CD4-positive, alpha-beta T cell (primary cell): ENCODE measurements around the gene BRD3. TPM values are rescaled to one million over a fixed set of nuclear protein-coding genes. Genes with fewer than 3 reads are reported as not detected.

Experiments
- ATAC-seq: fragments of 200-7000 bp; cut with Tn5 transposase; one replicate; pipeline ENCODE4 v1.10.0; 2022; ENCODE audit warnings: mild to moderate bottlenecking; ENCODE audit not compliant: poor library complexity
- CTCF ChIA-PET: fragments of 350-600 bp; sonication (Branson Sonifier 250); formaldehyde crosslinking; loops from one replicate; lab custom pipeline; 2021; ENCODE audit warnings: antibody characterized with exemption, inconsistent platforms; lab: Charles Lee
- POLR2A ChIA-PET: fragments of 350-600 bp; sonication (Branson Sonifier 250); formaldehyde crosslinking; loops from one replicate; lab custom pipeline; 2021; ENCODE audit warnings: antibody characterized with exemption, inconsistent platforms; lab: Charles Lee
- DNase-seq, 14 experiments: peaks; one replicate each; pipeline ENCODE4 v3.0.0-alpha.2; 2013 to 2020; ENCODE audit warnings: mixed read lengths in 2 of 14
- H3K27ac ChIP-seq, 2 donors: one replicate each; pipeline versions ENCODE4 v1.5.1 to v1.7.0; 2013; ENCODE audit warnings: low read length in 2 of 2, low read depth in 1 of 2, mild to moderate bottlenecking in 1 of 2
- H3K27me3 ChIP-seq, 2 experiments: 1 replicate in 1 of 2; 2 replicates in 1 of 2; pipeline versions ENCODE4 v1.6.1 to v1.7.0; 2013; ENCODE audit warnings: low read length in 2 of 2, control low read depth in 1 of 2, mild to moderate bottlenecking in 1 of 2, moderate library complexity in 1 of 2; ENCODE audit not compliant: insufficient read depth in 2 of 2, control insufficient read depth in 1 of 2
- H3K36me3 ChIP-seq: one replicate; pipeline ENCODE4 v1.6.1; 2013; ENCODE audit warnings: low read length, control low read depth; ENCODE audit not compliant: insufficient read depth
- H3K4me1 ChIP-seq: one replicate; pipeline ENCODE4 v1.6.1; 2013; ENCODE audit warnings: low read length, control low read depth; ENCODE audit not compliant: insufficient read depth
- H3K4me3 ChIP-seq: one replicate; pipeline ENCODE4 v1.5.1; 2013; ENCODE audit warnings: mild to moderate bottlenecking, low read length, moderate library complexity
- H3K9me3 ChIP-seq, 2 experiments: 1 replicate in 1 of 2; 2 replicates in 1 of 2; pipeline versions ENCODE4 v1.6.1 to v1.7.0; 2013; ENCODE audit warnings: low read length in 2 of 2, mild to moderate bottlenecking in 2 of 2, control low read depth in 1 of 2, moderate library complexity in 1 of 2; ENCODE audit not compliant: control insufficient read depth in 1 of 2, insufficient read depth in 1 of 2
- H3K27ac Mint-ChIP-seq: one replicate; pipeline ENCODE4 v1.8.0; 2020; ENCODE audit warnings: mixed read lengths
- H3K27me3 Mint-ChIP-seq: one replicate; pipeline ENCODE4 v1.8.0; 2021; ENCODE audit warnings: mixed read lengths
- H3K36me3 Mint-ChIP-seq: one replicate; pipeline ENCODE4 v1.8.0; 2021; ENCODE audit warnings: low read depth, mixed read lengths
- H3K4me1 Mint-ChIP-seq: one replicate; pipeline ENCODE4 v1.8.0; 2021; ENCODE audit warnings: low read depth, mixed read lengths
- H3K4me3 Mint-ChIP-seq: one replicate; pipeline ENCODE4 v1.8.0; 2020; ENCODE audit warnings: mild to moderate bottlenecking, mixed read lengths
- H3K9me3 Mint-ChIP-seq: one replicate; pipeline ENCODE4 v1.8.0; 2020; ENCODE audit warnings: mixed read lengths
- intact Hi-C, 2 experiments: fragments of 100-400 bp; cut with DNase I in 1 of 2; cut with micrococcal nuclease in 1 of 2; formaldehyde crosslinking; loops; one replicate each; pipeline versions ENCODE4 v1.15.1 to v1.9.0; 2023 to 2025; cut with DNase I, micrococcal nuclease
- total RNA-seq, 174 experiments: library from RNA in 2 of 174; stranded (reverse) in 2 of 174; gene quantifications; one replicate each; pipeline ENCODE4 v1.2.3 and lab custom pipeline; 2021 to 2026
- TF ChIP-seq, protein P1 (sequence below): fragments of 200-600 bp; IDR thresholded peaks from one replicate; pipeline ENCODE4 v1.8.0; 2022; ENCODE audit warnings: antibody characterized with exemption, mild to moderate bottlenecking

The BRD3 gene
- total RNA-seq, 2 experiments from 2014 or later: 26.7 to 29.0 TPM

DNA sequence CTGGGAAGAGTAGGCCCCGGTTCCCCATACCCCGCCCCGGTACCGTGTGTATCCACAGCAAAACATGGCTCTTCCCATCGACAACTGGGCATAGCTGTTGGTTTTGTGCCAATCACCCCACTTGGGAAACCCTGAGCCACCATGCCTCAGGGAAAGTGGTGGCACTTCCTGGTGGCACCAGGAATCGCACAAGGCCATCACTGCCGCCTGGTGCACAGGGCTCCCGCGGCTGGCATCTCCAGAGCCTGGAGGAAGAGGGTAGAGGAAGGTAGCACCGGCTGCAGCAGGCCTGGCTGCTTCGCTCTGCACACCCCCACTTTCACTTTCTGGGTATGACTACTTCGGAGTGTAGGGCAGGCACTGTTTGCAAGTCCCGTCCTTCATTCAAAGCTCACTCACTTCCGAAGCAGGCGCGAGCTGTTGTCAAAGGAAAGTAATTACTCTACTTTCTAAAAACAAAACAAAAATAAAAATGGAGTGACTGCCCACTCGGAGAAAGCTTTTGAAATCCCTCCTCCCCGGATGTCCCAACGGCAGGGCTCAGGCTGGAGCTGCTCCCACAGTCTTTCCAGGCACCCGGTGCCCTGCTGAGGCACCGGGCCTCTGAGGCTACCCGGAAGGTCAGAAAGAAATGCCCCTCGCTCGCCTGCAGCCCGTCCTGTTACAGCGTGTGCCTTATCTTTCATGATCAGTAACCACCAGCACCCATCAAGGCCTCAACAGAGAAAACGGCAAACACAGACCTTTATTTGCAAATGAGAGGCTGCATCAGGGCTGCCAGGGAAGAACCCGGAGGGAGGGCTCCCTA, 2.0 kb downstream of the BRD3 start:
- Mint-ChIP-seq H3K4me3 (peak overlapping the region; percentile 95), H3K36me3 (peaks cover 16% of the 10 kb centered on the region), H3K27ac (peak overlapping the region; percentile 92), H3K27me3 (peaks cover 16% of the 10 kb centered on the region), H3K4me1 (peaks cover 49% of the 10 kb centered on the region), H3K9me3 (no peaks in the 10 kb centered on the region)
- intact Hi-C loops: loop anchor here in 1 of 2 experiments (2.0 to 10.0 kb wide), 2 partner anchors 263 to 1839 kb away; partner anchors contain the start of gene CAMSAP1
- ChIA-PET CTCF (interaction anchor here (1.1 kb wide), 1 partner anchor 40 kb away, joined by 3 read pairs; the partner anchor contains the start of gene BRD3OS), POLR2A (interaction anchor here (0.7 to 2.0 kb wide), 8 partner anchors 40 to 1035 kb away, joined by 3 to 10 read pairs (median 4); partner anchors contain the start of genes BRD3OS, GTF3C5, RNU6ATAC and WDR5)
- TF ChIP-seq, protein P1, sequence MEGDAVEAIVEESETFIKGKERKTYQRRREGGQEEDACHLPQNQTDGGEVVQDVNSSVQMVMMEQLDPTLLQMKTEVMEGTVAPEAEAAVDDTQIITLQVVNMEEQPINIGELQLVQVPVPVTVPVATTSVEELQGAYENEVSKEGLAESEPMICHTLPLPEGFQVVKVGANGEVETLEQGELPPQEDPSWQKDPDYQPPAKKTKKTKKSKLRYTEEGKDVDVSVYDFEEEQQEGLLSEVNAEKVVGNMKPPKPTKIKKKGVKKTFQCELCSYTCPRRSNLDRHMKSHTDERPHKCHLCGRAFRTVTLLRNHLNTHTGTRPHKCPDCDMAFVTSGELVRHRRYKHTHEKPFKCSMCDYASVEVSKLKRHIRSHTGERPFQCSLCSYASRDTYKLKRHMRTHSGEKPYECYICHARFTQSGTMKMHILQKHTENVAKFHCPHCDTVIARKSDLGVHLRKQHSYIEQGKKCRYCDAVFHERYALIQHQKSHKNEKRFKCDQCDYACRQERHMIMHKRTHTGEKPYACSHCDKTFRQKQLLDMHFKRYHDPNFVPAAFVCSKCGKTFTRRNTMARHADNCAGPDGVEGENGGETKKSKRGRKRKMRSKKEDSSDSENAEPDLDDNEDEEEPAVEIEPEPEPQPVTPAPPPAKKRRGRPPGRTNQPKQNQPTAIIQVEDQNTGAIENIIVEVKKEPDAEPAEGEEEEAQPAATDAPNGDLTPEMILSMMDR: no peak
- ATAC-seq: peak; percentile 21
- Histone ChIP-seq H3K36me3 (peaks cover 7% of the 10 kb centered on the region), H3K4me3 (peak overlapping the region; percentile 79), H3K27ac (peak overlapping the region; percentile 35 to 39), H3K9me3 (no peaks in the 10 kb centered on the region), H3K27me3 (peaks cover 9 to 13% of the 10 kb centered on the region in 2 experiments), H3K4me1 (peaks cover 70% of the 10 kb centered on the region)
- peak; percentile 22 to 76 (median 40) for DNase-seq

DNA sequence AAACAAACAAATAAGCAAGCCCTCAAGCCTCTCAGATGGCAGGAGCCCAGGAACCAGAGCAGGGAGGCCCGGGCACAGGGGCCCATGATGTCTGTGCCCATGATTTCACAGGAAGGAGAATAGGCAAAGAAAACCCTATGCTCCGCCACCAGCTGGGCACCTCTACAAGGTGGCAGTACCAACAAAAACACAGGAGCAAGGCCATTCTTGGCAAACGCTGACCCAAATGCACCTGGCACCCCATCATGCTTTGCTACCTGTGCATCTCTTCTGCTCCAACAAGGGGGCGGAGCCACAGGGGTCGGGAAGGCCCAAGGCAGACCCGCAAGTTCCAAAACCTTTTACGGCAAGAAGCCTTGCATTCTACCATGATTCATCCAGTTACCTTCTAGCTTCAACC, 3.1 kb downstream of the BRD3 start:
- peak in 2 of 14 experiments; percentile 25 to 30 for DNase-seq
- H3K27ac Mint-ChIP-seq: peak overlapping the region; percentile 92
- peaks cover 7% of the 10 kb centered on the region for H3K36me3 ChIP-seq
- ATAC-seq: no peak
- H3K27ac ChIP-seq: no peak overlapping the region
- no peaks in the 10 kb centered on the region for H3K9me3 ChIP-seq
- no peak overlapping the region for H3K4me3 ChIP-seq
- H3K9me3 Mint-ChIP-seq: no peaks in the 10 kb centered on the region
- TF ChIP-seq, protein P1: no peak
- ChIA-PET POLR2A (no interaction called here), CTCF (no interaction called here)
- peaks cover 58% of the 10 kb centered on the region for H3K4me1 Mint-ChIP-seq
- H3K4me3 Mint-ChIP-seq: peak overlapping the region; percentile 95
- peaks cover 81% of the 10 kb centered on the region for H3K4me1 ChIP-seq
- peaks cover 2 to 4% of the 10 kb centered on the region in 2 experiments for H3K27me3 ChIP-seq
- peaks cover 7% of the 10 kb centered on the region for H3K27me3 Mint-ChIP-seq
- intact Hi-C loops: loop anchor here in 1 of 2 experiments (10.0 kb wide), 1 partner anchor 1840 kb away; the partner anchor contains the start of gene CAMSAP1
- H3K36me3 Mint-ChIP-seq: peaks cover 16% of the 10 kb centered on the region

DNA sequence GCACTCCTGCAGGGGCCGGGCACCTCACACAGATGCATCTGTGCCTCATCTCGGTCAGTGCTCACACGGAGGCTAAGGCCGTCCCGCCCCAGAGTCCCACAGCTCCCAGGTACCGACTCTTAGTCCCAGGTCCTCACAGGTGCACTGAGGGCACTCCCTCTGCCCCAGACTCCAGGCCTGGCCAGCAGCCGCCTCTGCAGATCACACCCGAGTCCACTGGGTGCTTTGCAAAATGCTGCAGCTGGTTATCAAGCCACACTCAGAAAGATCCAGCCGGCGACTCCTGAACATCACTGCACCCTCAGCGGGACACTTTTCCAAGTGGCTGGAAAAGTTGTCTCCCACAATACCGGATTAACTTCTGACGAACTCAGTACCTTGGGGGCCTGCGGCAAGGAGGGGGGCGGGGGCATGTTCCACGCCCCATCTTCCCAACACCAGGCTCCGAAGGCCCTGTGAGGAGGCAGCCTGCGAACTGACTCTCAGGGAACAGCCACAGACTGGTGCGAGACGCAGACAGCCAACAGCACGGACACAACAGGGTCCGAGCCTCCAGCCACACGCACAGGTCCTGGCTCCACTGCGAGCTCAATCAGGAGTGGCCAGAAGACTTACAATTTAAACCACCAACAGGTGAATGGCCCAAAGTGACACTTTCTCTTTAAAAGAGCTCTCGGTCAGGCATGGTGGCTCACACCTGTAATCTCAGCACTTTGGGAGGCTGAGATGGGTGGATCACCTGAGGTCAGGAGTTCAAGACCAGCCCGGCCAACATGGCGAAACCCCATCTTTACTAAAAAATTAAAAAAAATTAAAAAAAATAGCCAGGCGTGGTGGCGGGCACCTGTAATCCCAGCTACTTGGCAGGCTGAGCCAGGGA, 4.0 kb downstream of the BRD3 start:
- H3K9me3 Mint-ChIP-seq: no peaks in the 10 kb centered on the region
- Histone ChIP-seq H3K27ac (no peak overlapping the region), H3K4me1 (peaks cover 82% of the 10 kb centered on the region), H3K9me3 (no peaks in the 10 kb centered on the region), H3K36me3 (peaks cover 7% of the 10 kb centered on the region), H3K27me3 (no peaks in the 10 kb centered on the region), H3K4me3 (no peak overlapping the region)
- peak in 1 of 14 experiments; percentile 21 for DNase-seq
- intact Hi-C loops: loop anchor here in 1 of 2 experiments (10.0 kb wide), 1 partner anchor 1841 kb away; the partner anchor contains the start of gene CAMSAP1
- H3K36me3 Mint-ChIP-seq: peaks cover 15% of the 10 kb centered on the region
- ChIA-PET POLR2A (no interaction called here), CTCF (no interaction called here)
- H3K27ac Mint-ChIP-seq: no peak overlapping the region
- no peak for ATAC-seq
- TF ChIP-seq, protein P1: no peak
- H3K4me3 Mint-ChIP-seq: peak overlapping the region; percentile 42
- H3K4me1 Mint-ChIP-seq: peaks cover 57% of the 10 kb centered on the region
- H3K27me3 Mint-ChIP-seq: peaks cover 1% of the 10 kb centered on the region
